MM.1S (cell line): ENCODE measurements around the gene PDCD7.

ENCODE experiments used
- CTCF ChIP-seq: fragments of 300-600 bp; sonication (generic); IDR thresholded peaks from 2 replicates; pipeline ENCODE4 v1.5.1; 2016; ENCODE audit warnings: antibody characterized with exemption, low read length, mixed read lengths
- EZH2 ChIP-seq: fragments of 300-600 bp; sonication (generic); optimal IDR thresholded peaks from 2 replicates; pipeline ENCODE3; 2017; ENCODE audit warnings: low read depth, mild to moderate bottlenecking, antibody characterized with exemption, low read length, mixed read lengths
- EZH2phosphoT487 ChIP-seq: fragments of 300-600 bp; sonication (generic); IDR thresholded peaks from 2 replicates; pipeline ENCODE4 v1.6.1; 2018; ENCODE audit warnings: antibody characterized with exemption, low read length

DNA sequence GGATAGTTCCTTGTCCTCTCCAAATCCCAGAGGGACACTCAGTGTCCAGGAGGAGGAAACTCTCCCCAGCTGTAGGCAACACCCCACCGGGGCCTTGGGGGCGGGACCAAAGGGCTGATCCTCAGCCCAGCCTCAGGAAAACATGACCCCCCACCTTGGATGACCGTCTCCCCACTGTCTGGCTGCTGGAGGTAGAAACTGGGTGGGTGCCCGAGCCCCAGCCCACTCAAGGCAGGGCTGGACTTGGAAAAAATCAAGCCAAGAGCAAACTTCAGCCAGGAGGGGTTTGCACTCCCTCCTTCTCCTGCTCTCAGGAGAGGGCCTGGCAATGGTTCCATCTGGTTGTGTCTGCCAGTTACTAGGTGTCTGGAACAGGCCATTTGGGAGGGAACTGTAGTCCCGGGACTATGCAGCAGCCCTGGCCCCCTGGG lies 62.2 kb downstream of the PDCD7 start:
- TF ChIP-seq EZH2 (no peak), CTCF (no peak), EZH2phosphoT487 (no peak)
